SKM-1 (cell line): ENCODE measurements around the gene MICAL1.

ENCODE experiments used
- DNase-seq: peaks from one replicate; lab custom pipeline; 2025; ENCODE audit not compliant: unreplicated experiment; lab: John Stamatoyannopoulos, UW

Gene MICAL1

DNA sequence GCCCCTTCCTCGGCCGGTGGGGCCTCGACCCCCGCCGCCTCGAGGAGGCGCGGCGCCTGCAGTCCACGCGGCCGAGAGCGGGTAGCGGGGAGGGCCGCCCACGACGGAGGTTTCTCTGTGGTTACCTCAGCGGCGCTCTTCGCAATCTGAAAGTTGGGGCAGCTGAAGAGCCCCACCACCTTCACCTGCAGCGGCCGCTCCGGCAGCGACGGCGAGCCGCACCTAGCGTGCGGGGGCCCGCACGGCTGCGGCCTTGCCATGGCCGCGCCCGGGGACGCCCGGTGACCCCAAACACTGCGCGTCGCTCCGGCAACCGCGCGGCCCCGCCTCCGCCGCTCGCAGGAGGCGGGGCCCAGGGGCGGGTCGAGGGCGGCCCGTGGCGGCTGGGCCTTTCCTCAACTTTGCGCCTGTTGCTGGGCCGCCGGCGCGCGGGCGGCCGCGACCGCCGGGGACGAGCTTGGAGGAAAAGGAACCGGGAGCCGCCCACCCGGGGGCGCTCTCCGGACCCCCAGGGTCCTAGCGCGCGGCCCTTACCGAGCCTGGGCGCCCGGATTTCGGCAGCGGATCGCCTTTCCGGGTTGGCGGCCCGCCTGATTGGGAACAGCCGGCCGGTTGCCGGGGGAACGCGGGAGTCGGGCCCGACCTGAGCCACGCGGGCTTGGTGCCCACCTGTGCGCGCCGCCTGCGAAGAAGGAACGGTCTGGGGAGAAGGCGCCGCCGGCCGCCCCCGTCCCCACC, 15.1 kb downstream of the MICAL1 start, which contains the start of the genes PPIL6 and SMPD2:
PPIL6 (minus strand) TSS at position 298 of the 738 bp plus-strand sequence; CDS start at position 260, 38 bp downstream.
SMPD2 (plus strand) TSS at position 394 of the 738 bp plus-strand sequence. CDS start 398 bp downstream, outside the sequence.
- DNase-seq: peak; percentile 59

GRCh38 chr6:109436041-109436440, 19.5 kb downstream of the MICAL1 start:
- DNase-seq: no peak

DNA sequence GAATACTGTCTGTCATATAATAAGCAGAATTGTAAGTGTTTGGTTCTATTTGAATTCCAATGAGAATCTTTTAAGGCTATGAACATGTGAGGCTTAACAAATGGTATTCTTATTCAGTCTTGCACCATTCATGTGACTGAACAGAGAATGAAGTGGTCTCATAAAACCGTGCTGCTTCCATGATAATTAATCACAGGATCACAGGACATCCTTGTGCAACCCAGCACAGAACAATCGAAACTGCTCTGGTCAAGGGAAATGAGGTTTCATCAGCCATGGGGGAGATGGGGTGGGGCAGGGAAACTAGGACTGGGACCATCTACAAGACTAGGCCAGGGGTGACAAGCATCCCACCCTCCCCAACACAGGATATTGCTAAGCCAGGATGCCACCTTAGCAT, 21.1 kb downstream of the MICAL1 start:
- no peak for DNase-seq

DNA sequence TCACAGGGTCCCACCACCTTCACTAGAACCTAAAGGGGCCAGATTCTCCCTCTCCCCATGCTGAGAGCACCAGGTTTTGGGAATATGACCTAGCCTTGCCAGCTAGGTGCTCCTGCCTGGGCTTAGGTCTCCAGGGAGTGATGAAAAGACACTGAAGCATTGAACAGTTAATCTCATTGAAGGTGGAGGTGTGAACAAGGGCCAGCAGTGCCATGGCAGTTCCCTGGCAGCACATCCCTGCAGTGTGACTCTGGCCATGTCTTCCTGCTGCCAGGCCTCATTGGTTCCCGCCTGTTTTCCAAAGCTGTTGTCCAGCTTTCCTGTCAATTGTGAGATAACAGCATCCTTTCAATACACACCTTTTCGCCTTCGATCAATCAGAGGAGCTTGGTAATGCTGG, 26.1 kb downstream of the MICAL1 start:
- no peak for DNase-seq

GRCh38 chr6:109428889-109429477, 26.6 kb downstream of the MICAL1 start:
- DNase-seq: no peak

- DNase-seq: no peak
Observed at GRCh38 chr6:109424946-109425345, 30.6 kb downstream of the MICAL1 start.

DNA sequence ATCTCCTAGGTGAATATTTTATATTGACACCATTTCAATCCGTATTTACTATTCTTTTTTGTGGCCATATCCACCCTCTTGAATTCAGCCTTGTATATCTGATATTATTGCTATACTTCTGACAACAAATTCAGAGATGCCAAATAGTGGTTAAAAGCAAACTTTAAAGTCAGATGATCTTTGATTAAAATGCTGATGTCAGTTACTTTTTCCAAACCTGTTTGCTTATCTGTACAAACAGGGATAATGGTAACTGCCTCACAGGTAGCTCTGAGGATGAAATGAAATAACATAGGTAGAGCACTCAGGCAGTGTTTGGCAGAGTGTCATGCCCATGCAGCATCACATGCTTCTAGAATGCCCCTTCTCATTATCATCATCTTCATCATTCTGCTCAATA, 34.4 kb downstream of the MICAL1 start:
- no peak for DNase-seq

- DNase-seq: no peak
Observed at GRCh38 chr6:109420751-109421150, 34.8 kb downstream of the MICAL1 start.

GRCh38 chr6:109417646-109418045, 37.9 kb downstream of the MICAL1 start:
- DNase-seq: no peak

- DNase-seq: no peak
Observed at GRCh38 chr6:109411034-109411433, 44.5 kb downstream of the MICAL1 start.

- no peak for DNase-seq
Observed at GRCh38 chr6:109406196-109406595, 49.4 kb downstream of the MICAL1 start.

GRCh38 chr6:109397020-109397419, 58.6 kb downstream of the MICAL1 start:
- peak; percentile 25 for DNase-seq

- no peak for DNase-seq
Observed at GRCh38 chr6:109396046-109396718, 59.4 kb downstream of the MICAL1 start.
